Fibroblast of lung (primary cell): ENCODE results near the gene NCAPD2.

Experiments
- EZH2 ChIP-seq: IDR thresholded peaks from 2 replicates; pipeline ENCODE4 v1.5.1; 2012; ENCODE audit warnings: low read length, control low read depth, mild to moderate bottlenecking; ENCODE audit errors: missing control alignments
- TF ChIP-seq, protein P1 (sequence below), 2 donors: IDR thresholded peaks in 1 of 2; conservative IDR thresholded peaks in 1 of 2; 1 replicate in 1 of 2; 2 replicates in 1 of 2; pipeline ENCODE4 v1.5.1; 2011 to 2012; ENCODE audit warnings: low read length in 2 of 2, control low read depth in 1 of 2, inconsistent platforms in 1 of 2, low read depth in 1 of 2, mild to moderate bottlenecking in 1 of 2

DNA sequence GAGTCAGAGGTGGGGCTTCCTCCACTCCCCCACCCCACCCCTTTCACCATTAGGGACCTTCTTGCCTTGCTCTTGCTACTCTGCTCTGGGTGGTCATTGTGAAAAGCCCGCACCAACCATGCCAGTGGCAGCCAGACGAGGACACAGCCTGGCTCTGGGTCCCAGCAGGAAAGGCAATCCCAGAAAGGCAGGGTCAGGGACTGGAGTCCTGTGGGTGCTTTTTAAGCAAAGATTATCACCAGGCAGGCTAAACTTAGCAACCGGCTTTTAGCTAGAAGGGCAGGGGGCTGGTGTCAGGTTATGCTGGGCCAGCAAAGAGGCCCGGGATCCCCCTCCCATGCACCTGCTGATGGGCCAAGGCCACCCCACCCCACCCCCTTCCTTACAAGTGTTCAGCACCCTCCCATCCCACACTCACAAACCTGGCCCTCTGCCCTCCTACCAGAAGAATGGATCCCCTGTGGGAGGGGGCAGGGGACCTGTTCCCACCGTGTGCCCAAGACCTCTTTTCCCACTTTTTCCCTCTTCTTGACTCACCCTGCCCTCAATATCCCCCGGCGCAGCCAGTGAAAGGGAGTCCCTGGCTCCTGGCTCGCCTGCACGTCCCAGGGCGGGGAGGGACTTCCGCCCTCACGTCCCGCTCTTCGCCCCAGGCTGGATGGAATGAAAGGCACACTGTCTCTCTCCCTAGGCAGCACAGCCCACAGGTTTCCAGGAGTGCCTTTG, 39.2 kb downstream of the NCAPD2 start:
- TF ChIP-seq, protein P1, sequence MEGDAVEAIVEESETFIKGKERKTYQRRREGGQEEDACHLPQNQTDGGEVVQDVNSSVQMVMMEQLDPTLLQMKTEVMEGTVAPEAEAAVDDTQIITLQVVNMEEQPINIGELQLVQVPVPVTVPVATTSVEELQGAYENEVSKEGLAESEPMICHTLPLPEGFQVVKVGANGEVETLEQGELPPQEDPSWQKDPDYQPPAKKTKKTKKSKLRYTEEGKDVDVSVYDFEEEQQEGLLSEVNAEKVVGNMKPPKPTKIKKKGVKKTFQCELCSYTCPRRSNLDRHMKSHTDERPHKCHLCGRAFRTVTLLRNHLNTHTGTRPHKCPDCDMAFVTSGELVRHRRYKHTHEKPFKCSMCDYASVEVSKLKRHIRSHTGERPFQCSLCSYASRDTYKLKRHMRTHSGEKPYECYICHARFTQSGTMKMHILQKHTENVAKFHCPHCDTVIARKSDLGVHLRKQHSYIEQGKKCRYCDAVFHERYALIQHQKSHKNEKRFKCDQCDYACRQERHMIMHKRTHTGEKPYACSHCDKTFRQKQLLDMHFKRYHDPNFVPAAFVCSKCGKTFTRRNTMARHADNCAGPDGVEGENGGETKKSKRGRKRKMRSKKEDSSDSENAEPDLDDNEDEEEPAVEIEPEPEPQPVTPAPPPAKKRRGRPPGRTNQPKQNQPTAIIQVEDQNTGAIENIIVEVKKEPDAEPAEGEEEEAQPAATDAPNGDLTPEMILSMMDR (conservative IDR thresholded peaks at IDR 0.05 in 1 of 2, IDR thresholded peaks at IDR 0.05 in 1 of 2; ENCODE audit: low read depth in 1 of 2, low read length in 2 of 2) = no peak
- no peak for TF ChIP-seq EZH2
